AG04450 (cell line): ENCODE measurements around the gene GDPD3. TPM values are rescaled to one million over a fixed set of nuclear protein-coding genes. Genes with fewer than 3 reads are reported as not detected.

Experiments
- CTCF ChIA-PET: fragments of 300-600, 350-600 bp; formaldehyde crosslinking; extraction: SDS; loops from one replicate; lab custom pipeline; 2022; ENCODE audit warnings: antibody characterized with exemption, inconsistent platforms; lab: Charles Lee
- POLR2A ChIA-PET: fragments of 350-600 bp; formaldehyde crosslinking; extraction: SDS; loops from one replicate; lab custom pipeline; 2021; ENCODE audit warnings: antibody characterized with exemption, inconsistent platforms; lab: Yijun Ruan, JAX
- DNase-seq: peaks from one replicate; pipeline ENCODE4 v3.0.0-alpha.2; 2011; ENCODE audit warnings: low read depth, low spot score
- H3K27ac ChIP-seq: one replicate; pipeline ENCODE4 v1.5.1; 2012; ENCODE audit warnings: low read depth, low read length, control low read depth
- H3K27me3 ChIP-seq: one replicate; pipeline ENCODE4 v1.6.0; 2012; ENCODE audit warnings: low read length; ENCODE audit not compliant: control insufficient read depth, insufficient read depth
- H3K4me3 ChIP-seq: 2 replicates; pipeline ENCODE4 v1.5.1; 2011; ENCODE audit warnings: mild to moderate bottlenecking, low read depth, low read length, control low read depth
- H3K9me3 ChIP-seq: 2 replicates; pipeline ENCODE4 v1.5.1; 2012; ENCODE audit warnings: low read length; ENCODE audit not compliant: control insufficient read depth, insufficient read depth
- polyA plus RNA-seq: library from polyadenylated mRNA; depleted of rRNA; stranded (reverse); fragments of >200 nt; gene quantifications from 2 replicates; pipeline ENCODE4 v1.2.3, GENCODE V29; 2011
- TF ChIP-seq, protein P1 (sequence below): IDR thresholded peaks from 2 replicates; pipeline ENCODE4 v1.5.1; 2011; ENCODE audit warnings: low read depth, low read length, control low read depth, inconsistent platforms

The GDPD3 gene
- polyA plus RNA-seq, 1 experiment = 1.9 TPM

GRCh38 chr16:30151091-30151490 is 37.8 kb upstream of the GDPD3 start:
- CTCF ChIA-PET = no interaction called here
- H3K4me3 ChIP-seq = no peak overlapping the region

DNA sequence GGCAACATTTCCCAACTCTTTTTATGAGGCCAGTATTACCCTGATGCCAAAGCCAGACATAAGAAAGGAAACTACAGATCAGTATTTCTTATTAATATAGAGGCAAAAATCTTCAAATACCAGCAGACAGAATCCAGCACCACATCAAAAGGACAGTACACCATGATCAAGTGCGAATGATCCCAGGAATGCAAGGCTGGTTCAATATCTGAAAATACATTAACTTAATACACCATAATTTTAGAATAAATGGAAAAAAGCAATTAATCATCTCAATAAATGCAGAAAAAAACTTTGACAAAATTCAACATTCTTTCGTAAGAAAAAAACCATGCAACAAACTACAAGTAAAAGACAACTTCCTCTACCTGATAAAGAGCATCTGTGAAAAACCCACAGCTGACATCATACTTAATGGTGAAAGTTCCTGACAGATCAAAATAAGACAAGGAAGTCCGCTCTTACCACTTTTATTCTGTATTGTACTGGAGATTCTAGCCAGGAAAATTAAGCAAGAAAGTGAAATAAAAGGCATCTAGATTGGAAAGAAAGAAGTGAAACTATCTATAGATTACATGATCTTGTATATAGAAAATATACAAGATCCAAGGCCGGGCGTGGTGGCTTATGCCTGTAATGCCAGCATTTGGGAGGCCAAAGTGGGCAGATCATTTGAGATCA is 36.1 kb upstream of the GDPD3 start:
- TF ChIP-seq, protein P1, sequence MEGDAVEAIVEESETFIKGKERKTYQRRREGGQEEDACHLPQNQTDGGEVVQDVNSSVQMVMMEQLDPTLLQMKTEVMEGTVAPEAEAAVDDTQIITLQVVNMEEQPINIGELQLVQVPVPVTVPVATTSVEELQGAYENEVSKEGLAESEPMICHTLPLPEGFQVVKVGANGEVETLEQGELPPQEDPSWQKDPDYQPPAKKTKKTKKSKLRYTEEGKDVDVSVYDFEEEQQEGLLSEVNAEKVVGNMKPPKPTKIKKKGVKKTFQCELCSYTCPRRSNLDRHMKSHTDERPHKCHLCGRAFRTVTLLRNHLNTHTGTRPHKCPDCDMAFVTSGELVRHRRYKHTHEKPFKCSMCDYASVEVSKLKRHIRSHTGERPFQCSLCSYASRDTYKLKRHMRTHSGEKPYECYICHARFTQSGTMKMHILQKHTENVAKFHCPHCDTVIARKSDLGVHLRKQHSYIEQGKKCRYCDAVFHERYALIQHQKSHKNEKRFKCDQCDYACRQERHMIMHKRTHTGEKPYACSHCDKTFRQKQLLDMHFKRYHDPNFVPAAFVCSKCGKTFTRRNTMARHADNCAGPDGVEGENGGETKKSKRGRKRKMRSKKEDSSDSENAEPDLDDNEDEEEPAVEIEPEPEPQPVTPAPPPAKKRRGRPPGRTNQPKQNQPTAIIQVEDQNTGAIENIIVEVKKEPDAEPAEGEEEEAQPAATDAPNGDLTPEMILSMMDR = no peak
- Histone ChIP-seq H3K27me3 (no peaks in the 10 kb centered on the region), H3K9me3 (peaks cover 8% of the 10 kb centered on the region; the same call in 1 of the 2 replicates), H3K4me3 (no peak overlapping the region), H3K27ac (no peak overlapping the region)
- DNase-seq = no peak
- ChIA-PET CTCF (no interaction called here), POLR2A (no interaction called here)

More at GRCh38 chr16:30151091-30151490, 37.8 kb upstream of the GDPD3 start:
- POLR2A ChIA-PET = no interaction called here
- no peaks in the 10 kb centered on the region for H3K27me3 ChIP-seq
- peaks cover 8% of the 10 kb centered on the region; the same call in 1 of the 2 replicates for H3K9me3 ChIP-seq
- DNase-seq = no peak
- TF ChIP-seq, protein P1 = no peak
- no peak overlapping the region for H3K27ac ChIP-seq

DNA sequence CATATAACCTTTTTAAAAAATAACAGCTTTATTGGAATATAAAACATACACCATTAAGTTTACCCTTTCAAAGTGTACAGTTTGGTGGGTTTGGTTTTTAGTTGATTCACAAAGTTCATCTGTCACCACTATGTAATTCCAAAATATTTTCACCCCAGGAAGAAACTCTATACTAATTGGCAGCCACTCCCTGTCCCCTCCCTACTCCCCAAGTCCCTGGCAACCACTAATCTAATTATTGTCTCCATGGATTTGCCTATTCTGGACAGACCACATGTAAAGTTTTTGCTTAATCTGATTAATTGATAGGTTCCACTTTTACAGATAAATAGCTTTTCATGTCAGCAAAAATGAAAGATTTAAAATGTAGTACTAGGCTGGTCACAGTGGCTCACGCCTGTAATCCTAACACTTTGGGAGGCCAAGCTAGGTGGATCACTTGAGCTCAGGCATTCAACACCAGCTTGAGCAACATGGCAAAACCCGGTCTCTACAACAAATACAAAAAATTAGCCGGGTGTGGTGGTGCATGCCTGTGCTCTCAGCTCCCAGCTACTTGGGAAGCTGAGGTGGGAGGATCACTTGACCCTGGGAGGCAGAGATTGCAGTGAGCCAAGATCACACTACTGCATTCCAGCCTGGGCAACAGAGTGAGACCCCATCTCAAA is 34.6 kb upstream of the GDPD3 start:
- Histone ChIP-seq H3K4me3 (no peak overlapping the region), H3K27me3 (peaks cover 4% of the 10 kb centered on the region), H3K9me3 (peaks cover 8% of the 10 kb centered on the region; the same call in 1 of the 2 replicates), H3K27ac (no peak overlapping the region)
- ChIA-PET POLR2A (no interaction called here), CTCF (interaction anchor here (0.5 to 1.0 kb wide), 2 partner anchors 56 to 107 kb away, joined by 3 read pairs; no protein-coding TSS in a partner anchor)
- no peak for DNase-seq
- TF ChIP-seq, protein P1 = no peak

- POLR2A ChIA-PET = no interaction called here
These were observed 32.3 kb upstream of the GDPD3 start for GRCh38 chr16:30145657-30146056.

More at GRCh38 chr16:30145657-30146056, 32.3 kb upstream of the GDPD3 start:
- TF ChIP-seq, protein P1 = no peak
- DNase-seq = no peak
- peaks cover 4% of the 10 kb centered on the region for H3K27me3 ChIP-seq
- H3K27ac ChIP-seq = no peak overlapping the region
- no peak overlapping the region for H3K4me3 ChIP-seq
- H3K9me3 ChIP-seq = peaks cover 8% of the 10 kb centered on the region; the same call in 1 of the 2 replicates
- CTCF ChIA-PET = no interaction called here
